ENCODE data around the gene IL32. TPM values are rescaled to one million over a fixed set of nuclear protein-coding genes. Genes with fewer than 3 reads are reported as not detected.

The IL32 gene
- total RNA-seq, 1 donor: 7.8 TPM

DNA sequence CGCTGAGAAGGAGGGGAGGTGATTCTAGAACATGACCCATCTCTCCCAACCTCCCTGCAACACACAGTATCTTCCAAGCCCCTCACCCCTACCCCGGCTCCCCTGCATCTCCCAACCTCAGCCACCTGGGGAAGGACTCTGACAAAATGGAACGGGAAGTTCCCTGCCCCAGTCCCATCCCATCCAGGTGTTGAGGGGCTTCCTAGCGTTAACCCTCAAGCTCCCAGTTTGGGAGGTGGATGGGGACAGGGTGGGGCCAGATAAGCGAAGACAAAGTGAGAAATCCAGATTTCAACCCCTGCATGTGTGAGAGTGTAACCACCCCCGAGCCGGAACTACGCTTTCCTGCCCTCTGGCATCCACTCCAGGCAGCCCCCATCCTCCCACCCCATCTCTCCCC, 31.8 kb downstream of the IL32 start:
- TF ChIP-seq, protein P1, sequence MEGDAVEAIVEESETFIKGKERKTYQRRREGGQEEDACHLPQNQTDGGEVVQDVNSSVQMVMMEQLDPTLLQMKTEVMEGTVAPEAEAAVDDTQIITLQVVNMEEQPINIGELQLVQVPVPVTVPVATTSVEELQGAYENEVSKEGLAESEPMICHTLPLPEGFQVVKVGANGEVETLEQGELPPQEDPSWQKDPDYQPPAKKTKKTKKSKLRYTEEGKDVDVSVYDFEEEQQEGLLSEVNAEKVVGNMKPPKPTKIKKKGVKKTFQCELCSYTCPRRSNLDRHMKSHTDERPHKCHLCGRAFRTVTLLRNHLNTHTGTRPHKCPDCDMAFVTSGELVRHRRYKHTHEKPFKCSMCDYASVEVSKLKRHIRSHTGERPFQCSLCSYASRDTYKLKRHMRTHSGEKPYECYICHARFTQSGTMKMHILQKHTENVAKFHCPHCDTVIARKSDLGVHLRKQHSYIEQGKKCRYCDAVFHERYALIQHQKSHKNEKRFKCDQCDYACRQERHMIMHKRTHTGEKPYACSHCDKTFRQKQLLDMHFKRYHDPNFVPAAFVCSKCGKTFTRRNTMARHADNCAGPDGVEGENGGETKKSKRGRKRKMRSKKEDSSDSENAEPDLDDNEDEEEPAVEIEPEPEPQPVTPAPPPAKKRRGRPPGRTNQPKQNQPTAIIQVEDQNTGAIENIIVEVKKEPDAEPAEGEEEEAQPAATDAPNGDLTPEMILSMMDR (IDR thresholded peaks at IDR 0.05; ENCODE audit: insufficient read depth, low read length): no peak
- DNase-seq (ENCODE audit: low read depth): no peak
- H3K4me3 ChIP-seq (ENCODE audit: low read depth, low read length): no peak overlapping the region

DNA sequence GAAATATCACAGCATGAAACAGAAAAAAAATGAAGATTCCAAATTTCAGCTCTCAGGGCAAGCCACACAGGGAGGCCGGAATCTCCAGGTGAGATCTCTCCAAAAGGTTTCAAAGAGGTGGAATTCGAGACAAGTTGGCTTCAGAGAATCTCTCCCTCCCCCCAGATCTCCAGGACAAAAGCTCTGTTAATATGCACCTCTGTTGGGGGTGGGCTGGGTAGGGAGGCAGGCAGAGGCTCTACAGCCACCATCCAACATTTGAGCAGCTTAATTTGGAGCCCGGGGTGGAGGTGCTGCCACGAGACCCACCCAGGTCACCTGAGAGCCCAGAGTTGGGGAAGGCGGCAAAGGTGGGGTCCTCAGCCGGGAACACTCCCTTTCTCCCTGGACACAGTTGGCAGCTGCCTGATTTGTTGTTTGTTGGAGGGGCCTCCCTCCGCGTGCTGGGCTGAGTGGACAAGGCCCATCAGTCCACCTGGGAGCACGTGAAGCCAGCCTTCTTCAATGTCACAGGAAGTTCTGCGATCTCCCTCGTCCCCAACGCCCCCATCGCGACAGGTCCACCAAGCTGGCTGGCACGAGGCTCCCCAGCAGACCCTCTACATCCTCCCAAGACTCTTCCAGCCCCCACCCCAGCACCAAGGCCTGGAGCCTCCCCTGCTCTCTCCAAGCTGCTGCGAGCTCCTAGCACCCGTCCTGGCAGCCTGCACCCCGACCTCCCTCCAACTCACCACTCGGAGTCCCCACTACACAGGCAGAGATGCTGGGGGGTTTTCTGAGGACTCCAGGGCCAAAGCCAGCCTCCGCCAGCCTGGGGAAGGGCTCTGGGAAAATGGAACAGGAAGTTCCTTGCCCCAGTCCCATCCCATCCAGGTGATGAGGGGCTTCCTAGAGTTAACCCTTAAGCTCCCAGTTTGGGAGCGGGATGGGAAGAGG, 33.3 kb downstream of the IL32 start, which contains the start of gene ZSCAN10:
Gene ZSCAN10 (minus strand): TSS at position 836 of the 936 bp plus-strand sequence. CDS start 6,357 bp downstream, outside the sequence.
- DNase-seq (ENCODE audit: low read depth): no peak
- H3K4me3 ChIP-seq (ENCODE audit: low read depth, low read length): peak within 1 kb of the TSS; percentile 31
- TF ChIP-seq, protein P1 (IDR thresholded peaks at IDR 0.05; ENCODE audit: insufficient read depth, low read length): no peak

DNA sequence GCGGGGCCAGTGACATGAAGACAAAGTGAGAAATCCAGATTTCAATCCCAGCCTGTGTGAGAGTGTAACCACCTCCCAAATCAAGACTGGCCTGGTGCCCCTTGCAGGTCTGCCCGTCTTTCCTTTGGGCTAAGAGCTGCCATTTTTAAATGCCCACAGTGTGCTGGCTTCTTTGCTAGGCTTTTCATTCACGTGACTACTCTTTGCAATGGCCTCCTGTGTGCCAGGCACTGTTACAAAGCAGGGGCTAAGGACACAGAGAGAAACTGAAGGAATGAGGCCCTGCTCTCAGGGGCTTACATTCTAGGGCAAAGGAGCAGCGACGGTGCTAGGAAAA, 33.9 kb downstream of the IL32 start:
- TF ChIP-seq, protein P1 (IDR thresholded peaks at IDR 0.05; ENCODE audit: insufficient read depth, low read length): no peak
- no peak overlapping the region for H3K4me3 ChIP-seq (ENCODE audit: low read depth, low read length)
- DNase-seq (ENCODE audit: low read depth): no peak

DNA sequence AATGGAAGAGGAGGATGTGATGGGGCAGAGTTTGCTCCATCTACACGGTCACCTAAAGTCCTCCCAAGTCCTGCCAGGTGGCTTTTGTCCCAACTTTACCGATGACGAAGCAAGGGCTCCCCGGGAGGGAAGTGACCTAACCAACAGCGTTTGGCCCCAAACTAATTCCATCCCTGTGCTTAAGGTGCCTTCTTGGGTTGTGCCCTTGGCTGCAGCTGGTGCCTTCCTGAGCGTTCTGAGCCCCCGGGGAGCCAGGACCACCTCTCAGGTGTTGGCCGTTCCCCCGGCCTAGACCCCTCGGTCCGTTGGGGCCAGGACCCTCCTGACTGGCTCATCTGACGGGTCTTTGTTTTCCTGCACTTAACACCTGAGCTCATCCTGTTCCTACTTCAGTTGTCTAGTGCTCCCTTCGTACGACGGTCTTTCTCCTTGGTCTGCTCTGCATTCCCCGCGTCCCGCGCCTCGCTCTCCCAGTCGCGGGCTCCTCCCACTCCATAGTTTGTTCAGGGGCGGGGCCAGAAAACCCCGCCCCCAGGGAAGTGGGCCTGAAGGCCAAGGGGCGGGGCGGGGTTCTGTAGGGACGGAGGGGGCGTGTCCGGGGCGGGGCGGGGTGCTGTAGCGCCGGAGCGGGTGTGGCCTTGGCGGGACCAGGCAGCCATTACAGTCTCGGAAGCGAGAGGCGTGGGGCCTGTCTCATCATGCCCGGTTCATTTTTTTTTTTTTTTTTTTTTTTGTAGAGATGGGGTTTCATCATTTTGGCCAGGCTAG, 34.5 kb downstream of the IL32 start:
- H3K4me3 ChIP-seq (ENCODE audit: low read depth, low read length): peak overlapping the region; percentile 31
- TF ChIP-seq, protein P1 (IDR thresholded peaks at IDR 0.05; ENCODE audit: insufficient read depth, low read length): no peak
- DNase-seq (ENCODE audit: low read depth): peak; percentile 74

DNA sequence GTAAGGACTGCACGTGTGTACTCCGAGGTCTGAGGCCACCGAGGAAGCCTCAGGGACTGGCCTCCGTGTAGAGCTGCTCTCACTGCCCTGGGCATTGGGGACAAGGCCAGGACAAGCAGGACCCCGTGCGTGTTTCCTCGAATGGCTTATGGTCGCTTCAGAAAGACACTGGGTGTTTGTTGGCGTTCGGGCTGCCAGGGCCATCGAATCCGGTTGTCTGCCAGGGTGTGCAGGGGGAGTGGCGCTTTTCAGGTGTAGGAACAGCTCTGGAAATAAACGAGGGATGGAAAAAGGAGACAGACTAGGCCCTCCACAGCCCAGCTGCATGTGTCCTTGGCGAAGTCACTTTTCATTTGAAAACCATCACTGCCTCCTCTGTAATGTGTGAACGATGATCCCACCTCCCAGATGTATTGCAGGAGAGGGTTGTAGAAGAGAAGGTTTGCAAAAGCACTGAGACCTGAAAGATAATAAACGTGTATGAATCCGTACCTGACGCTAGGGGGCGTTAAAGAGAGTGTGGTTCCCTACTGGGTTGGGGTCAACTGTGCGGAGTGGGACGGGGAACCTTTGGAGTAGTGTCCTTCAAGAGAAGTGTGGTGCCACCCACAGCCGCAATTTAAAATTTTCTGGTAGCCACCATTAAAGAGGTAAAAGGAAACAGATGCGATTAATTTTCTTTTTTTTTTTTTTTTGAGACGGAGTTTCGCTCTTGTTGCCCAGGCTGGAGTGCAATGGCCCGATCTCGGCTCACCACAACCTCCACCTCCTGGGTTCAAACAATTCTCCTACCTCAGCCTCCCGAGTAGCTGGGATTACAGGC, 35.8 kb downstream of the IL32 start:
- H3K4me3 ChIP-seq (ENCODE audit: low read depth, low read length): no peak overlapping the region
- TF ChIP-seq, protein P1 (IDR thresholded peaks at IDR 0.05; ENCODE audit: insufficient read depth, low read length): peak; percentile 50
- DNase-seq (ENCODE audit: low read depth): no peak

DNA sequence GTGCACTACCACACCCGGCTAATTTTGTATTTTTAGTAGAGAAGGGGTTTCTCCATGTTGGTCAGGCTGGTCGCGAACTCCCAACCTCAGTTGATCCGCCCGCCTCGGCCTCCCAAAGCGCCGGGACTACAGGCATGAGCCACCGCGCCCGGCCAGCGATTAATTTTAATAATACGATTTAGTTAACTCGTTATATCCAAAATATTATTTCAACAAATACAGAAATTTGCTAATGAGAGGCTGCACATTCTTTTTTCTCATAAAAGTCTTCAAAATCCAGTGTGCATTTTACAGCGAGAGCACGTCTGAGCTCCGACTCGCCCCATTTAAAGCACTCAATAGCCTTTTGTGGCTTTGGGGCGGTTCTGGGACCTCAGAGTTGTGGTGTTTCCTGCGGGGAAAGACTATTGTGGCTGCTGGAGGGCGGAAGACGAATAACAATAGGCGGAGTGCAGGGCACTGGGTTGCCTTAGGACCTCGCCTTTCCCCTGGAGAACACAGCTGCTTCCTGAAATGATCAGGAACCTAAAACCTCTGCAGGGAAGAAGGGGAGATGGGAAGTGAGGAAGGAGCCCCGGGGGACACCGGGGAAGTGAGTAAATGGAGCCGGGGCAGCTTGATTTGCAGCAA, 36.5 kb downstream of the IL32 start:
- no peak for DNase-seq (ENCODE audit: low read depth)
- H3K4me3 ChIP-seq (ENCODE audit: low read depth, low read length): no peak overlapping the region
- TF ChIP-seq, protein P1 (IDR thresholded peaks at IDR 0.05; ENCODE audit: insufficient read depth, low read length): no peak
